Activated gamma-delta T cell treated with Interleukin-2 at 50 U/mL for 16 hours (primary cell): ENCODE data around the gene WIPF2.

Experiments
- DNase-seq: peaks from one replicate; pipeline ENCODE4 v3.0.0-alpha.2; 2020

Gene WIPF2, protein sequence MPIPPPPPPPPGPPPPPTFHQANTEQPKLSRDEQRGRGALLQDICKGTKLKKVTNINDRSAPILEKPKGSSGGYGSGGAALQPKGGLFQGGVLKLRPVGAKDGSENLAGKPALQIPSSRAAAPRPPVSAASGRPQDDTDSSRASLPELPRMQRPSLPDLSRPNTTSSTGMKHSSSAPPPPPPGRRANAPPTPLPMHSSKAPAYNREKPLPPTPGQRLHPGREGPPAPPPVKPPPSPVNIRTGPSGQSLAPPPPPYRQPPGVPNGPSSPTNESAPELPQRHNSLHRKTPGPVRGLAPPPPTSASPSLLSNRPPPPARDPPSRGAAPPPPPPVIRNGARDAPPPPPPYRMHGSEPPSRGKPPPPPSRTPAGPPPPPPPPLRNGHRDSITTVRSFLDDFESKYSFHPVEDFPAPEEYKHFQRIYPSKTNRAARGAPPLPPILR

DNA sequence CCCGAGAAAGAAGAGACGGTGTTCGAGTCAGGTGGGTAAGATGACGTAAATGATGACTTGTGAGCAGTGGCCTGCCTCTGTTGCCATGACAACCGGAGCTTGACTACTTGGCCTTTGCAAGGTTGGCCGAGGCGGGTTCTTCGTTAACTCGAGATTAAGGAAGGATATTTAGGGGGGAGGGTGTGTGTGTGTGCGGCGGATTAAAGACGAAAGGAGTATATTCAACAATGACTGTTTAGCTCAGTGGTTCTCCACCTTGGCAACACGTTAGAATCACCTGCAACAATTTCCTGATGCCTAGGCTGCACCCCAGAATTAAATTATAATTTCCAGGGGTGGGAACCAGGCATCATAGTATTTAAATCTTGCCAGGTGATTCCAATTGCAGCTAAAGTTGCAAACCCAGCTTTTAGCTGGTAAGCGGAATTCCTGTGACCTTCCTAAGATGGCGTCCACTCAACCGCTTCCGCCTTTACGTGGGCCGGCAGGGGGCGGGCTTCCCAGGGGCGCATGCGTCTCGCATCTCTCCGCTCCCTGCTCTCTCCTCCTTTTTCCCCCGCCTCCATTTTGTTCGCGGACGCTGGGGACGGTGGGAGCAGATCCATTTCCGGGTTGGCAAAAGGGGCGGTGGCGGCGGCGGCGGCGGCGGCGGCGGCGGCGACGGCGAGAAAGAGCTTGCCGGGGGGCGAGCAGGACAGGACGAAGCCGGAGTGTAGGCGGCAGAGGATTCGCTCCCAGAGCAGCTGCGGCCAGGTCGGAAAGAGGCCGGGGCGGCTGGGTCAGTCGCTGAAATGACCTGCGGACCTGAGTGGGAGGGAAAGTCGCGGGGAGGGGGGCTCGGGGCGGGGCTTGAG, at the start of gene WIPF2:
TSS of gene WIPF2 (plus strand) at position 565 of the 854 bp plus-strand sequence. CDS start 37,156 bp downstream, outside the sequence.
- DNase-seq = peak; percentile 97

DNA sequence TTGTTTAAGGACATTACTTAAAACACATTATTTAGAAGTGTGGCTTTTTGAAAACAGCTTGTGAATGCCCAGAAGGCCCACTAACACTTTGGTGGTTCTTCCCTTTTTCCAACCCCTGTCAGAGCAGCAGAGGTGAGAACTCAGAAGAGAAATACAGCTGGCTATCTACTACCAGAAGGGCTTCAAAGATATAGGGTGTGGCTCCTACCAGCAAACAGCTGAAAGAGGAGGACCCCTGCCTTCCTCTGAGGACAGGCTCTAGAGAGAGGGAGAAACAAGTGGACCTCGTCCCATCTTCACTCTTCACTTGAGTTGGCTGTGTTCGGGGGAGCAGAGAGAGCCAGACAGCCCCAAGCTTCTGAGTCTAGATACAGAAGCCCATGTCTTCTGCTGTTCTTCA, 48.8 kb upstream of the WIPF2 start:
- no peak for DNase-seq

DNA sequence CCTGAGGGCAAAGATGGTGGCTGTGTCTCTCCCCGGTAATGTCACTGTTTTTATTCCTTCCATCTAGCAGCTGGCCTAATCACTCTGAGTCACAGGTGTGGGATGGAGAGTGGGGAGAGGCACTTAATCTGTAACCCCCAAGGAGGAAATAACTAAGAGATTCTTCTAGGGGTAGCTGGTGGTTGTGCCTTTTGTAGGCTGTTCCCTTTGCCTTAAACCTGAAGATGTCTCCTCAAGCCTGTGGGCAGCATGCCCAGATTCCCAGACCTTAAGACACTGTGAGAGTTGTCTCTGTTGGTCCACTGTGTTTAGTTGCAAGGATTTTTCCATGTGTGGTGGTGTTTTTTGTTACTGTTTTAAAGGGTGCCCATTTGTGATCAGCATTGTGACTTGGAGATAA, 47.4 kb upstream of the WIPF2 start:
- DNase-seq = no peak

DNA sequence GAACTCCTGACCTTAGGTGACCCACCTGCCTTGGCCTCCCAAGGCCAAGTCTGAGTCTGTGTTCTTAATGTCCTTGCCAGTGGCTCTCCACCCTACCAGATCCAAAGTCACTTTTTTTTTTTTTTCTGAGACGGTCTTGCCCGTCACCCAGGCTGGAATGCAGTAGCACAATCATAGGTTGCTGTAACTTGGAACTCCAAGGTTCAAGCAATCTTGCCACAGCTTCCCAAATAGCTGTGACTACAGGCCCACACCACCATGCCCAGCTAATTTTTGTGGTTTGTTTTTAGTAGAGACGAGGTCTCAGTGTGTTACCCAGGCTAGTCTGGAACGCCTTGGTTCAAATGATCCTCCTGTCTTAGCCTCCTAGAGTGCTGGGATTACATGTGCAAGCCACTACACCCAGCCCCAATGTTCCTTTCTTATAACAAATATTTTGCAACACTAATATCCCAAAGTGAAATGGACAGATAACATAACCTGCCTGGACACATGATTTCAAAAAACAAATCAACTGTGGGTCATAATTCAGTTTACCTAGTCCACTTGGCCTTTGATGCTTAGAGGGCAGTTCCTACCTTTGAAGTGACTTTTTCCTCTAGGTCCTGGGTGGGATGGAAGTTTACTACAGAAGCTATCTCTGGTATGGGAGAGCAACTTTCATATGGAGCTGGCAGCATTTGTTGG, 45.9 kb upstream of the WIPF2 start:
- no peak for DNase-seq

DNA sequence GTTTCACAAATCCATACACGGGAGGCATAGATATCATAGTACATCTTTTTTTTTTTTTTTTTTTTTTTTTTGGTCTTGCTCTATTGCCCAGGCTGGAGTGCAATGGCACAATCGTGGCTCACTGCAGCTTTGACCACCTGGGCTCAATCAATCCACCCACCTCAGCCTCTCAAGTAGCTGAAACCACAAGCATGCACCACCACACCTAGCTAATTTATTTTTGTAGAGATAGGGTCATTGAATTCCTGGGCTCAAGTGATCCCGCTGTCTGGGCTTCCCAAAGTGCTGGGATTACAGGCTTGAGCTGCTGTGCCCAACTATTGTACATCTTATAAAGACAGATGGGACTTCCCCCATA, 45.3 kb upstream of the WIPF2 start:
- no peak for DNase-seq

DNA sequence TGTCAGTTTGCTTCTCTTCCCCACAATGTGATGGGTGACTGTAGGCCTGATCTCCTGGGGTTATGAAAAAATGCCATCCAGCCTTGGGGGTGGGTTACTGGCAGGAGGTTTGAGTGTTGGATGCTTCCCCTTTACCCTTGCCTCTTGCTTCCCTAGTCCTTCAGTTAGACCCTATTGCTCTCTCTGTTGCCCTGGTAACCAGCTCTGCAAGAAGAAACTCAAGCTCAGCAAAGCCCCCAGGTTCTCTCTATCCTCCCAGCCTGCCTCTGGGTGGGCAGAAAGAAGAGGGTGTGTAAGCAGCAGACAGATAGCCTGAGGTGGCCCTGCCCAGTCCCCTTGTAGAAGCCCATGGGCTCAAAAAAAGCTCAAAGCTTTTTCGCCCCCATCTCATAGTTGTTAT, 44.6 kb upstream of the WIPF2 start:
- DNase-seq = no peak

DNA sequence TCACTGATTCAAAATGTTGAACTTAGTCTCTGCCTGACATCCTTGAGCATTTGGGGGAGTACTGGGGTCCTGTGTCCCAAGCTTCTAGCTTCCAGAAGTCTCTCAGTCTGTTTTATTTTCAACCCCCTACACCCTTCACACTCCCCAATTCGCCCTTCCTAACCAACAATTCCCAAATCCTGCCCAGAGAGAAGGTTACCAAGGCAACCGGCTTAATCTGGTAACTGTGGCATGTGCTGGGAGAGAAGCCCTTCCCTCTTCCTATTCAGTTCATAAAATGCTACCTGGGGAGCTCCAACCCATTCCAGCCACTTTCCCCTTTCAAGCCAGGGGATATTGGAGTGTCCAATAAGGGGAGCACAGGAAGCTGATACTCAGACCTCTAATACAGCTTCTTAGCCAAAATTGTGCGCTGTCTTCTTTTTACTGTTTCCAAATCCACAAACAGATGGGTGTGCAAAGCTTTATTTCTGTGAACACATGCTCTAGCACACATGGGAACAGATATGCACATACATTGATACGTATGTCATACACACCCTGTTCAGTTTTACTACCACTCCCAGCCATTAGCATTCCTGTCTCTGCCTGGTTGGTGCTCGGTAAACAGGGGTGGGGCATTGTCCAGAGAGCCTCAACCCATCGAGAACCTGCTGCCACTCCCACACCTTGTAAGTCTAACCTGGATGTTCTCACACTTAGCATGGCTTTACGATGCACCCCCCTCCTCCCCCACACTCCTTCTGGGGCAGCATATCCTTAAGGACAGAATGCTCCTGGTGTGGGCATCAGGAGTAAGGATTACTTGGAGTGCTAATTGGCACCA, 43.0 kb upstream of the WIPF2 start:
- DNase-seq = no peak

DNA sequence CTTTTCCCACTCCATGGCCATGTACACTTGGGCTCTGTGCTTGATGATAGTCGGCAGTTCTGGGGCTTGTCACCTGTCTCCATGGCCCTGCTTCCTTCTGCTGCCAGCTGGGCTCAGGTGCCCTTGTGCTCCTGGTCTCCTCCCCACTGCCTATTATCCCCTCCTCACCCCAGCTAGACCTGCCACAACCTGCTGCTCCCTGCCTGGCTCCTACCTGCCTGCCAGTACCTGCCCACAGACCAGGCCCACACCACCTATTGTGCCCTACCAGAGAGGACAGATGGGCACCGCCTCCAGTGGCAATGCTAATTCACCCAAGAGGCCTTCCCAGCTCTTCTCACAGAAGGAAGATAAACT, 42.4 kb upstream of the WIPF2 start:
- DNase-seq = no peak

DNA sequence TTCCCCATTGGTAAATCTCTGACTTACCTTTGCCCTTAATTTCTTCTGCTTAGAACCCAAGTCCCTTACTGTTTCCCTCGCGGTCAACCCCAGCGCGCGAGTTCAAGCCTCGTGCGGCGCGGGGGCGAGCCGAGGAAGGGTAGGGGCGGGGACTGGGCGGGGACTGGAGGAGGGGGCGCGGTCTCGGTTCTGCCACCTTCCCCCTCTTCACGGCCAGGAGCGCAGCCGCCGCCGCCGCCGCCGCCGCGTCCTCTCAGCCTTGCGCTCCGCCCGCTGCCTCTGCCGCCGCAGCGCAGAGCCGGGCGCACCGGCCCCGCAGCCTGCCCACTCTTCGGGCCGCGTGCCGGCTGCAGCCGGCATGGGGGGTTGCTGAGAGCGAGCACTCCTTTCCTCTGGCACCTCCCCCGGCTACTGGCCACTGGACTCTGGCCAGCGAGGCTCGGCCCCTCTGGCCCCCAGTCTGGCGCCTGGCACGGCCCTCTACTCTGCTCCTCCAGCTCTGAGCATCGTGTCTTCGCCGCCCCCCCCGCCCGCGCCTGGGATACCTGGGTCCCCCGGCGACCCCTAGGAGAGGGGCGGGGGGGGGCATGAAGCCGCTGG, 41.7 kb upstream of the WIPF2 start, which contains the start of gene RAPGEFL1:
TSS of gene RAPGEFL1 (plus strand) at position 196 of the 600 bp plus-strand sequence. CDS start at position 588, 392 bp downstream.
- peak; percentile 75 for DNase-seq

DNA sequence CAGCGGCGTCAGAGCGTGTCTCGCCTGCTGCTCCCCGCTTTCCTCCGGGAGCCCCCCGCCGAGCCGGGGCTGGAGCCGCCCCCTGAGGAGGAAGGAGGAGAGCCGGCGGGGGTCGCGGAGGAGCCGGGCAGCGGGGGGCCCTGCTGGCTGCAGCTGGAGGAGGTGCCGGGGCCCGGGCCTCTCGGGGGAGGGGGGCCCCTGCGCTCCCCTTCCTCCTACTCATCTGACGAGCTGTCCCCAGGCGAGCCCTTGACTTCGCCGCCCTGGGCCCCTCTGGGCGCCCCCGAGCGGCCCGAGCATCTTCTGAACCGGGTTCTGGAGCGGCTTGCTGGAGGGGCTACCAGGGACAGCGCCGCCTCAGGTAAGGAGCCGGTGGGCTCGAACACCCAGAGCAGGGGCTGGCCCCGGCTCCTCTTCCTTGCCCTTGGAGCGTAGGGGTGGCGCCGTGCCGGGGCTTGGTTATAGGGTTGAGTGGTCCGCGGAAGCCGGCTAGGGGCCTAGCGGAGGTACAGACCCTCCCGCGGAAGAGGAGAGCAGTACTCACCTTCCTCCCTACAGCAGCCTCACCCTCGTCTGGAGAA, 41.0 kb upstream of the WIPF2 start:
- DNase-seq = no peak

DNA sequence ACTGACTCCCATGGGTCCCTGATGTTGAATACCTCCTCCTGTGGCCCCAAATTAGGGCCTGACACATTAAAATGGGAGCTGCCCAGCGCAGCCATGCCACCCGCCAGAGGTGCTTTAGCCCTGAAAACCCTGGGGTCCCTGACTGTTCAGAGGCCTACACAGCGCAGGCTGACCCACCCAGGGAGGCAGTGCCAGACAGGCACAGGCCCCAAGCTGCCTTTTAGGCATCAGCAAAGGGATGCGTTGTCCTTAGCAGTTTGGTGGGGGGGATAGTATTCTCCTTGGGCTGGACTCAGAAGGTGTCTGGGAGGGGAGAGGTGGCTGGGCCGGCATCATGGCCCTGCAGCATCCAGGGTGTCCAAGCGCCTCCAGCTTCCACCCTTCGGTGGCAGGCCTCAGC, 40.4 kb upstream of the WIPF2 start:
- no peak for DNase-seq

DNA sequence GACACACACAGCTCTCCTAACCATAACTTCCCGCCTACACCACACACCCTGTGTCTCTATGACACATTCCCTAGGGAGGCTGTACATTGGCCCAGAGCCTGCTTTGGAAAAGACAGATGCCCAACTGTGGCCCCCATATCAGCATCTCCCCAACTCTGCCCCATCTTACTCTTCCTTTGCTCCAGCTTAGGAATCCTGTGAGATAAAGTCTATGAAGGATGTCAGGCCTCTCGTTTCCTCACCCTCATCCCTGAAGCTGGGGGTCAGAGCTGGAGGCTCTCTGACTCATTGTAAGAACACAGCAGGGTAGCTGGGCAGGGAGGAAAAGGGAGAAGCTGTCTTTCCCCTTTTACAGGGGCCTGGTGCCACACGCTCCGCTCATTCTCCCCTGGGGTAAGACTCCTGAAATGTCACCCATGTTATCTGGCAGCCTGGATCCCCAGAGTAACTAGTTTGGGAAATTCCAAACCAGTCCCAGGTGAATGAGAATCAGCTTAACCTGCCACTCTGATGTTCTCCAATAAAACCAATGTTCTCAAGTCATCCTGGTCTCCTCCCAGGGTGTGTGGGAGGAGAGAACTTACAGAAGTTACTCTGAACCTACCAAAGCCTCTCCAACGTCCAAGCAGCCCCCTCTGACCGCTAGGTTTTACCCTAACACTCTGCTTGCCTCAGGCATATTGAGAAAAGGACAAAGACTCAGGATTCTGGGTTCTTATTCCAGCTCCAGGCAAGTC, 39.0 kb upstream of the WIPF2 start:
- DNase-seq = no peak

DNA sequence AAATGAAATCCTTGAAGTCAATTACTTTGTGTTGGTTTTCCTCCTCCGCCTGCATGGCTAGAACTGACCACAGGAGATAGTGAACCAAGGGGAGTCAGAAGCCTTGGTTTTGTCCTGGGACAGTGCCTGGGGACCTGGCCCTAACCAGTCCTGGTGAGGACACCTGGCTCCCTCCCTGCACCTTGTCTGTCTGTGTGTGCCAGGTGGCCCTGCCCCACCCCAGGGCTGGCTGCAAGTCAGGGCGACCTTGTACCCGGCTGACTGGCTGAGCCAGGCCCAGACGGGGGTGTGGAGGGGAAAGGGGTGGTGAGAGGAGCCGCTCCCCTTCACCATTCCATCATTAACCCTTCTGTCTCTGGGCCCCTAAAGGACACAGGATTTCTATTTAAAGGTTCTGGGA, 38.4 kb upstream of the WIPF2 start:
- no peak for DNase-seq

DNA sequence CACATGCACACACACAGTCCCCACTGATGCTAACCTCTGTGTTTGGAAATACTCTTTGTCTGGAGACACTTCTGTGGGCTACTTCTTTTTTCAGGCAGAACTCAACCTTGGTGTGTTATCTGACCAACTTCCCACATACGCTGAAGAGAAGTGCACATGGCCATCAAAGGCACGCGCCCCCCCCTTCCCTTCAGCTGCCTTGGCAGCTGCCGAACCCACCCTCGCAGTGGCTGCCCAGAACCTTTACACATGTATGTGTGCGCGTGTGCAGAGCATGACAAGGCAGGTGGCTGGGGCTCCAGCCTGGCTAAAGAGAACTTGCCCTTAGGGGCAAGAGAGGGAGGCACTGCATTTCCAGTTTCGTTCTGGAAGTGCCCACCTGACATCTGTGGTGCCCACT, 37.9 kb upstream of the WIPF2 start:
- no peak for DNase-seq

DNA sequence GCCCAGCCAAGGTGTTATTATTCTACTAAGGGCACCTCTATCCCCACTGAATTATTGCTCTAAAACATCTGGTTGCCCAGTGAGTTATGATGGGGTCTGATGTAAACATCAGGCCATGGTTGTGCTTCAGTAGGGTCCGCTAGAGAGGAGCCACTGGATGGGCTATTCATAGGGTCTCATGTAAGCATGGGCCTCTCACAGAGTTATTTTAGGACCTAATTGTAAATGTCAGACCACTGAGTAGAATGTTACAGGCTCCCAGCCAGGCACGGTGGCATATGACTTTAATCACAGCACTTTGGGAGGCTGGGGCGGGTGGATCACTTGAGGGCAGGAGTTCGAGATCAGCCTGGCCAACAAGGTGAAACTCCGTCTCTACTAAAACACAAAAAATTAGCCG, 36.5 kb upstream of the WIPF2 start:
- no peak for DNase-seq

DNA sequence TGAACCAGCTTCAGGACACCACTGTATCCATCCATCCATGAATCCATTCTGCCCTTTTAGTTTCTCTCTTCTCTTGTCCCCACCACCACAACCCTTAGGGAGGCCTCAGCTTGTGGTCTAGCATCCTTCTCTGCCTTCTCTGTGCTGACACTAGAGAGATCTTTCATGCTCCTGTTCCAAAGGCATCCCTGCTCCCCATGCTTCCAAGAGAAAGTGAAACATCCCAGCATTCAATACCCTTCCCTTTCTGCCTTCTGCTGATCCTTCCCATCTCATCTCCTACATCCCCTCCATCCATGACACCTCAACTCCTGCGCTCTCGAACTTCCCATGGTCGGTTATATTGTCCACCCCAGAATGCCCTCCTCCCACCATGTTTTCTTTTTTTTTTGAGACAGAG, 31.9 kb upstream of the WIPF2 start:
- DNase-seq = no peak

DNA sequence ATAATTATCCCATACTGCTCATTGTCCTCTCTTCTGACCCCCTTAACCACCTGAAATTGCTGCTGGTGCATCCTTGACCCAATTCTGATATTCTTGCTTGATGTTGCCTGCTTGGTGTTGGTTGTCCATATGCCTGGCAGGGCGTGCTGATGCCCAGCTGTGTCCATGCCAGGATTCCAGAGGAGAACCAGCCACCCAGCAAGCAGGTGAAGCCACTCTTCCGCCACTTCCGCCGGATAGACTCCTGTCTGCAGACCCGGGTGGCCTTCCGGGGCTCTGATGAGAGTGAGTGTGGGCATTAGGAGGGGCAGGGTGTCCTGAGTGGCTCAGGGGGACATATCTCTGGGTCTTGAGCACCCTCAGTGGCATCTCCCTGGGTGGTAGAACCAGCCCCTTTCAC, 30.4 kb upstream of the WIPF2 start:
- DNase-seq = no peak

DNA sequence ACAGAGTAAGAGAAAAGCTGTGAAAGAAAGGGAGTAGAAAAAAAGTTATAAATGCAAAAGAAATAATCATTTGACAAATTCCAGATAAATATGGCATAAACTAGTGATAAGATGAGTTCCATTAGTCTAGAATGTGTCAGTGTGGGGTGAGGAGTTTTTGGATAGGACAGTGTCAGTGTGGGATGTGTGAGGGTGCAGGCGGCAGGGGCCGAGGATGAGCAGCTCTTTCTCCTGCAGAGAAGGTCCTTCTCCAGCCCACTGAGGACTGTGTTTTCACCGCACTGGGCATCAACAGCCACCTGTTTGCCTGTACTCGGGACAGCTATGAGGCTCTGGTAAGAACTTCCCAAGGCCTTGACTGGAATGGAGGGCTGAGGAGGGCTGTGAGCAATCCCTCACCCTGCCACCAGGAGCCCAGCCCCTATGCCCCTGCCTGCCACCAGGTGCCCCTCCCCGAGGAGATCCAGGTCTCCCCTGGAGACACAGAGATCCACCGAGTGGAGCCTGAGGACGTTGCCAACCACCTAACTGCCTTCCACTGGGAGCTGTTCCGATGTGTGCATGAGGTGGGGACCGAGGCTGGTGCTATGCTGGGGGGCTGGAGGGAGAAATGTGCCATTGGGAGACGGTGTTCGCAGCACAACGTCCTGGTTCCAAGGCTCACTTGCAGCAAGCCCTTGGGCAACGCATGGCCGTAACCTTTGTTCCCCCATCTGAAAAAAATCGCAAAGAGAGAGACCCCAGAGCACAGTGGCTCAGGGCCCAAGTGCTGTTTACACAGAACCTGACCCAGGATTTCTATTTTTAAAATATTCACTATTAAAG, 28.7 kb upstream of the WIPF2 start:
- peak; percentile 29 for DNase-seq

DNA sequence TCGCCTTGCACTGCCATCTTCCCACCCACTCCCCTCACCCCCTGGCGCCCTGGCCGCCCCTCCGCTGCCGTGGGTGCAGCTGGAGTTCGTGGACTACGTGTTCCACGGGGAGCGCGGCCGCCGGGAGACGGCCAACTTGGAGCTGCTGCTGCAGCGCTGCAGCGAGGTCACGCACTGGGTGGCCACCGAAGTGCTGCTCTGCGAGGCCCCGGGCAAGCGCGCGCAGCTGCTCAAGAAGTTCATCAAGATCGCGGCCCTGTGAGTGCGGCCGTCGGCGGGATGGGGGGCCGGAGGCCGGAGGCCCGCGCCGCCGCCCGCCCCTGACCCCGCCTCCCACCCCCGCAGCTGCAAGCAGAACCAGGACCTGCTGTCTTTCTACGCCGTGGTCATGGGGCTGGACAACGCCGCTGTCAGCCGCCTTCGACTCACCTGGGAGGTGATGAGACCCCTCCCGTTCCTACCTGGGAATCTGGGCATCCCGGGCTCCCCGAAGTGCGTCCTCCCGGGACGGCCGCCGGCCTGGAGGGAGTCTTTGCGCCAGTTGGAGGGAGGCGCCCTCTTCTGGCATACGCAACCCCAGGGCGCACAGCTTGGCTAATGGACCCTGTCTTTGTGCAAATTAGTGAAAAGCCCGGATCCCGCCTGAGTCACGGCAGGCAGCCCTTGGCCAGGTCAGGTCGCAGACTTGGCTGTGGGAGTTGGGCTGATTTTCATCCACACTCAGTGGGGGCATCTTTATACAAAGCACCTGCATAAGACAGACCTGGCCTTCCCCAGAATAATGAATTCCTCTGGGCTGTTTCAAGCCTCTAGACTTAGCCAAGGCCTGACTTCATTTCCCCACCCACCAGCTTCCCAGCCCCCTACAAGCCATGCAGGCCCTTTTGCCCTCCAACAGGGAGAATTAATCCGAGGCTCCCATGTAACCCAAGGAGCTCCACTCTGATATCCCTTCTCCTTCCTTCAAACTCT, 27.6 kb upstream of the WIPF2 start:
- DNase-seq = peak; percentile 58
